Measurements from ENCODE around the gene CD68. TPM values are rescaled to one million over a fixed set of nuclear protein-coding genes. Genes with fewer than 3 reads are reported as not detected.
A peak's percentile ranks its signal among the peaks of the same experiment; 100 is the strongest.

Gene CD68
- total and polyA plus RNA-seq, 4 donors = 55.3 to 112 (median 111) TPM

- Histone ChIP-seq H3K27me3 (ENCODE audit: control insufficient read depth in 1 of 2, insufficient read depth in 2 of 2, low read length in 1 of 2) (no peaks in the 10 kb centered on the region), H3K36me3 (ENCODE audit: control insufficient read depth in 1 of 2, insufficient read depth in 2 of 2, low read length in 1 of 2) (no peaks in the 10 kb centered on the region), H3K27ac (ENCODE audit: low read depth in 1 of 2, low read length in 2 of 2) (peak overlapping the region in 1 of 2 donors; percentile 69), H3K9me3 (ENCODE audit: control insufficient read depth, low read length) (no peaks in the 10 kb centered on the region), H3K4me1 (ENCODE audit: control insufficient read depth in 1 of 2, insufficient read depth in 2 of 2, low read length in 2 of 2) (no peaks in the 10 kb centered on the region), H3K4me3 (ENCODE audit: low read length in 2 of 2) (peak overlapping the region; percentile 70 to 71)
- intact Hi-C loops (cut with DNase I) = no loop called here
- DNase-seq = peak; percentile 58 to 78
- WGBS, 2 donors = 13 to 15% methylated on average over 20 of the region's 20 CpGs
- ATAC-seq (ENCODE audit: low FRiP score) = peak; percentile 65
Observed at GRCh38 chr17:7549401-7550055, 29.9 kb upstream of the CD68 start.

DNA sequence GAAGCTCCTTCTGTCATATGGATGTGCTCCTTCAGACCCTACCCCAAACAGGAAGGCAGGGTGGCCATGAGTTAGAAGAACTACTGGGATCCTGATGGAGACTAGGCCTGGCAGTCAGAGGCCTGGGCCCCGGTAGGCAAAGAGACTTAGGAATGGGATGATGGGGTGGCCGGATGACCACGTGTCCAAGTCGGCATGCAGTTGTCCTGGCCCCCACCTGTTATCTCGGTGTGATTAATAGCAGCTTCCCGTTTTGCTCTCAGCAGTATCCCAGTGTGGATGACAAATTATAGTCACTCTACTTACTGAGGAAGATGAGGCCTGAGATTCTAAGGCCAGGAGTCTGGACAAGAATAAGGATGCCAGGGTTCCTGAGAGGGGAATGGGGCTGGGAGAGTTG, 29.1 kb upstream of the CD68 start:
- no peaks in the 10 kb centered on the region for H3K27me3 ChIP-seq (ENCODE audit: control insufficient read depth in 1 of 2, insufficient read depth in 2 of 2, low read length in 1 of 2)
- 66 to 72% methylated on average over 6 of the region's 6 CpGs for WGBS, 2 donors
- intact Hi-C loops (cut with DNase I) = no loop called here
- DNase-seq (no peak), ATAC-seq (ENCODE audit: low FRiP score) (no peak)
- no peaks in the 10 kb centered on the region for H3K9me3 ChIP-seq (ENCODE audit: control insufficient read depth, low read length)
- H3K4me1 ChIP-seq (ENCODE audit: control insufficient read depth in 1 of 2, insufficient read depth in 2 of 2, low read length in 2 of 2) = no peaks in the 10 kb centered on the region
- H3K36me3 ChIP-seq (ENCODE audit: control insufficient read depth in 1 of 2, insufficient read depth in 2 of 2, low read length in 1 of 2) = no peaks in the 10 kb centered on the region
- H3K27ac ChIP-seq (ENCODE audit: low read depth in 1 of 2, low read length in 2 of 2) = peak overlapping the region in 1 of 2 donors; percentile 2
- H3K4me3 ChIP-seq (ENCODE audit: low read length in 2 of 2) = no peak overlapping the region

GRCh38 chr17:7551396-7551795, 28.0 kb upstream of the CD68 start:
- no peak for DNase-seq
- H3K27ac ChIP-seq (ENCODE audit: low read depth in 1 of 2, low read length in 2 of 2) = no peak overlapping the region
- intact Hi-C loops (cut with DNase I) = no loop called here
- 82 to 90% methylated on average over 4 of the region's 4 CpGs for WGBS, 2 donors
- no peak for ATAC-seq (ENCODE audit: low FRiP score)
- no peaks in the 10 kb centered on the region for H3K27me3 ChIP-seq (ENCODE audit: control insufficient read depth in 1 of 2, insufficient read depth in 2 of 2, low read length in 1 of 2)
- no peaks in the 10 kb centered on the region for H3K36me3 ChIP-seq (ENCODE audit: control insufficient read depth in 1 of 2, insufficient read depth in 2 of 2, low read length in 1 of 2)
- H3K4me1 ChIP-seq (ENCODE audit: control insufficient read depth in 1 of 2, insufficient read depth in 2 of 2, low read length in 2 of 2) = no peaks in the 10 kb centered on the region
- H3K4me3 ChIP-seq (ENCODE audit: low read length in 2 of 2) = no peak overlapping the region
- H3K9me3 ChIP-seq (ENCODE audit: control insufficient read depth, low read length) = no peaks in the 10 kb centered on the region

GRCh38 chr17:7552621-7553051, 26.8 kb upstream of the CD68 start:
- Histone ChIP-seq H3K4me1 (ENCODE audit: control insufficient read depth in 1 of 2, insufficient read depth in 2 of 2, low read length in 2 of 2) (no peaks in the 10 kb centered on the region), H3K27me3 (ENCODE audit: control insufficient read depth in 1 of 2, insufficient read depth in 2 of 2, low read length in 1 of 2) (no peaks in the 10 kb centered on the region), H3K4me3 (ENCODE audit: low read length in 2 of 2) (no peak overlapping the region), H3K27ac (ENCODE audit: low read depth in 1 of 2, low read length in 2 of 2) (no peak overlapping the region), H3K36me3 (ENCODE audit: control insufficient read depth in 1 of 2, insufficient read depth in 2 of 2, low read length in 1 of 2) (no peaks in the 10 kb centered on the region), H3K9me3 (ENCODE audit: control insufficient read depth, low read length) (no peaks in the 10 kb centered on the region)
- DNase-seq = no peak
- intact Hi-C loops (cut with DNase I) = no loop called here
- 86 to 89% methylated on average over 6 of the region's 6 CpGs for WGBS, 2 donors
- ATAC-seq (ENCODE audit: low FRiP score) = no peak

DNA sequence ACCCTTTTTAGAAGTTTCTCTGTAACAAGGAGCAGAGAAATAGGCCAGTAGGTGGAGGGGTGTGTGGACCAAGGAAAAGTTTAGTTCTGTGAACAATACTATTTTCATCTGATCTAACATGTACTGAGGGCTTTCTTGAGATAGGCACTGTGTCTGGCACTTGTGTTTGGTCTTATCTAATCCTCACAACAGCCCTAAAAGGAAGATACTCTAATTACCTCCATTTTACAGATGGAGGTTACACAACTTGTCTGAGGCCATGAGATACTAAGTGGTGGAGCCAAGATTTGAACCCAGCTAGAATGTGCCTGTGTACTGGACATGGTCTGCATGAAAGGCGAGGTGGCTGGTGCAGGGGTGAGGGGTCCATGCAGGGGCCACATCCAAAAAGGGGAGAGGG, 26.1 kb upstream of the CD68 start:
- H3K4me1 ChIP-seq (ENCODE audit: control insufficient read depth in 1 of 2, insufficient read depth in 2 of 2, low read length in 2 of 2) = no peaks in the 10 kb centered on the region
- WGBS, 2 donors = 92 to 98% methylated on average over 1 of the region's 1 CpG
- H3K4me3 ChIP-seq (ENCODE audit: low read length in 2 of 2) = no peak overlapping the region
- intact Hi-C loops (cut with DNase I) = no loop called here
- DNase-seq = no peak
- no peak for ATAC-seq (ENCODE audit: low FRiP score)
- no peak overlapping the region for H3K27ac ChIP-seq (ENCODE audit: low read depth in 1 of 2, low read length in 2 of 2)
- no peaks in the 10 kb centered on the region for H3K27me3 ChIP-seq (ENCODE audit: control insufficient read depth in 1 of 2, insufficient read depth in 2 of 2, low read length in 1 of 2)
- no peaks in the 10 kb centered on the region for H3K9me3 ChIP-seq (ENCODE audit: control insufficient read depth, low read length)
- H3K36me3 ChIP-seq (ENCODE audit: control insufficient read depth in 1 of 2, insufficient read depth in 2 of 2, low read length in 1 of 2) = no peaks in the 10 kb centered on the region

DNA sequence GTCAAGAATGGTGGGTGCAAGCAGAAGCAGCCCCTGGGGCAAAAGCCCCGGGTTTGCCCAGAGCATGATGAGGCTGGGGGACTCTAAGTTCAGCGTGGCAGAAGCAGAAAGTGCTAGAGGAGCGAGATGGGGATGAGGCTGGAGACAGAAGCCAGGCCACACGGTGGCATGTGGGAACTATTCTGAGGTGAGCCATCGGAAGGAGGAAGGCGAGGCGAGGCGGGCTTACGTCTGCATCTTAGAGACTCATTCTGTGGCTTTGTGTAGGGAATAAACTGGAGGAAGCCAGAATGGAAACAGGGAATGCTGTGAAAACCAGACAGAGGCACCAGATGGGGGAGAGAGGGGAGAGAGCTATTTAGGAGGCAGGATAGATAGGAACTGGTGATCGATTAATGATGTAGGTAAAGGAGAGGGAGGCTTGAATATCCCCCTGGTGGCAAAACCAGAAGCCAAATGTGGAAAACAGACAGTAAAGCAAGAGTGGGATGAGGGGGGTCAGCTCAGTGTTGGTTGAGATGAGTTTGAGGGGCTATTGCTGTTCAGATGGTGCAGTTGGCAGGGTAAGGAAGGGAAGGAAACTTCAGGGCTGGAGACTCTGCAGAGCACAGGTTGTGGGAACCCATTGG, 24.0 kb upstream of the CD68 start:
- Histone ChIP-seq H3K27me3 (ENCODE audit: control insufficient read depth in 1 of 2, insufficient read depth in 2 of 2, low read length in 1 of 2) (no peaks in the 10 kb centered on the region), H3K27ac (ENCODE audit: low read depth in 1 of 2, low read length in 2 of 2) (no peak overlapping the region), H3K9me3 (ENCODE audit: control insufficient read depth, low read length) (no peaks in the 10 kb centered on the region), H3K4me1 (ENCODE audit: control insufficient read depth in 1 of 2, insufficient read depth in 2 of 2, low read length in 2 of 2) (no peaks in the 10 kb centered on the region), H3K36me3 (ENCODE audit: control insufficient read depth in 1 of 2, insufficient read depth in 2 of 2, low read length in 1 of 2) (no peaks in the 10 kb centered on the region), H3K4me3 (ENCODE audit: low read length in 2 of 2) (no peak overlapping the region)
- 59 to 66% methylated on average over 10 of the region's 10 CpGs for WGBS, 2 donors
- intact Hi-C loops (cut with DNase I) = loop anchor here in 1 of 2 donors (5.0 kb wide), 1 partner anchor 203 kb away; the partner anchor contains the start of gene KCTD11
- no peak for ATAC-seq (ENCODE audit: low FRiP score)
- no peak for DNase-seq

- Histone ChIP-seq H3K36me3 (ENCODE audit: control insufficient read depth in 1 of 2, insufficient read depth in 2 of 2, low read length in 1 of 2) (no peaks in the 10 kb centered on the region), H3K4me1 (ENCODE audit: control insufficient read depth in 1 of 2, insufficient read depth in 2 of 2, low read length in 2 of 2) (no peaks in the 10 kb centered on the region), H3K4me3 (ENCODE audit: low read length in 2 of 2) (no peak overlapping the region), H3K9me3 (ENCODE audit: control insufficient read depth, low read length) (no peaks in the 10 kb centered on the region), H3K27me3 (ENCODE audit: control insufficient read depth in 1 of 2, insufficient read depth in 2 of 2, low read length in 1 of 2) (no peaks in the 10 kb centered on the region), H3K27ac (ENCODE audit: low read depth in 1 of 2, low read length in 2 of 2) (no peak overlapping the region)
- 85 to 86% methylated on average over 12 of the region's 12 CpGs for WGBS, 2 donors
- DNase-seq = no peak
- intact Hi-C loops (cut with DNase I) = loop anchor here in 1 of 2 donors (5.0 kb wide), 1 partner anchor 204 kb away; the partner anchor contains the start of gene KCTD11
- no peak for ATAC-seq (ENCODE audit: low FRiP score)
Observed at GRCh38 chr17:7556627-7557026, 22.8 kb upstream of the CD68 start.

DNA sequence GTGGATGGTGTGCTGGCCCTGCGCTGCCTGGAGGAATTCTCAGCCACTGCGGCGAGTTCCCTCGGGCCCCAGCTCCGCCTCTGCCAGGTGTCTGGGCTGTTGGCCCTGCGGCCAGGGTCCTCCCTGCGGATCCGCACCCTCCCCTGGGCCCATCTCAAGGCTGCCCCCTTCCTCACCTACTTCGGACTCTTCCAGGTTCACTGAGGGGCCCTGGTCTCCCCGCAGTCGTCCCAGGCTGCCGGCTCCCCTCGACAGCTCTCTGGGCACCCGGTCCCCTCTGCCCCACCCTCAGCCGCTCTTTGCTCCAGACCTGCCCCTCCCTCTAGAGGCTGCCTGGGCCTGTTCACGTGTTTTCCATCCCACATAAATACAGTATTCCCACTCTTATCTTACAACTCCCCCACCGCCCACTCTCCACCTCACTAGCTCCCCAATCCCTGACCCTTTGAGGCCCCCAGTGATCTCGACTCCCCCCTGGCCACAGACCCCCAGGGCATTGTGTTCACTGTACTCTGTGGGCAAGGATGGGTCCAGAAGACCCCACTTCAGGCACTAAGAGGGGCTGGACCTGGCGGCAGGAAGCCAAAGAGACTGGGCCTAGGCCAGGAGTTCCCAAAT, 22.2 kb upstream of the CD68 start:
- ATAC-seq (ENCODE audit: low FRiP score) (no peak), DNase-seq (no peak)
- Histone ChIP-seq H3K36me3 (ENCODE audit: control insufficient read depth in 1 of 2, insufficient read depth in 2 of 2, low read length in 1 of 2) (no peaks in the 10 kb centered on the region), H3K4me3 (ENCODE audit: low read length in 2 of 2) (no peak overlapping the region), H3K4me1 (ENCODE audit: control insufficient read depth in 1 of 2, insufficient read depth in 2 of 2, low read length in 2 of 2) (no peaks in the 10 kb centered on the region), H3K27ac (ENCODE audit: low read depth in 1 of 2, low read length in 2 of 2) (peak overlapping the region in 1 of 2 donors; percentile 93), H3K27me3 (ENCODE audit: control insufficient read depth in 1 of 2, insufficient read depth in 2 of 2, low read length in 1 of 2) (no peaks in the 10 kb centered on the region), H3K9me3 (ENCODE audit: control insufficient read depth, low read length) (no peaks in the 10 kb centered on the region)
- 60 to 65% methylated on average over 15 to 19 of the region's 19 CpGs for WGBS, 2 donors
- intact Hi-C loops (cut with DNase I) = loop anchor here in 1 of 2 donors (5.0 kb wide), 1 partner anchor 205 kb away; the partner anchor contains the start of gene KCTD11
